Nephron (organoid): Measurements from ENCODE around the gene GARIN5B.
A peak's percentile ranks its signal among the peaks of the same experiment; 100 is the strongest.

Experiments used
- H3K27ac Mint-ChIP-seq, 3 experiments: 2 replicates each; pipeline ENCODE4 v1.8.0; 2020; ENCODE audit warnings: mixed read lengths in 3 of 3, mild to moderate bottlenecking in 2 of 3, moderate library complexity in 1 of 3
- H3K27me3 Mint-ChIP-seq: 2 replicates; pipeline ENCODE4 v1.8.0; 2021; ENCODE audit warnings: low read depth, mild to moderate bottlenecking, moderate library complexity, mixed read lengths
- H3K36me3 Mint-ChIP-seq: 2 replicates; pipeline ENCODE4 v1.8.0; 2020; ENCODE audit warnings: low read depth, mixed read lengths
- H3K4me1 Mint-ChIP-seq: 2 replicates; pipeline ENCODE4 v1.8.0; 2020; ENCODE audit warnings: mixed read lengths
- H3K4me3 Mint-ChIP-seq, 3 experiments: 2 replicates each; pipeline ENCODE4 v1.8.0; 2020; ENCODE audit warnings: mild to moderate bottlenecking in 3 of 3, mixed read lengths in 3 of 3, moderate library complexity in 2 of 3
- H3K9me3 Mint-ChIP-seq: 2 replicates; pipeline ENCODE4 v1.8.0; 2020; ENCODE audit warnings: mixed read lengths
- TF ChIP-seq, protein P1 (sequence below), 3 experiments: fragments of 200-600 bp; sonication (generic); IDR thresholded peaks; one replicate each; pipeline ENCODE4 v1.5.0; 2021; ENCODE audit warnings: antibody characterized with exemption in 3 of 3; ENCODE audit not compliant: unreplicated experiment in 3 of 3

Gene GARIN5B

DNA sequence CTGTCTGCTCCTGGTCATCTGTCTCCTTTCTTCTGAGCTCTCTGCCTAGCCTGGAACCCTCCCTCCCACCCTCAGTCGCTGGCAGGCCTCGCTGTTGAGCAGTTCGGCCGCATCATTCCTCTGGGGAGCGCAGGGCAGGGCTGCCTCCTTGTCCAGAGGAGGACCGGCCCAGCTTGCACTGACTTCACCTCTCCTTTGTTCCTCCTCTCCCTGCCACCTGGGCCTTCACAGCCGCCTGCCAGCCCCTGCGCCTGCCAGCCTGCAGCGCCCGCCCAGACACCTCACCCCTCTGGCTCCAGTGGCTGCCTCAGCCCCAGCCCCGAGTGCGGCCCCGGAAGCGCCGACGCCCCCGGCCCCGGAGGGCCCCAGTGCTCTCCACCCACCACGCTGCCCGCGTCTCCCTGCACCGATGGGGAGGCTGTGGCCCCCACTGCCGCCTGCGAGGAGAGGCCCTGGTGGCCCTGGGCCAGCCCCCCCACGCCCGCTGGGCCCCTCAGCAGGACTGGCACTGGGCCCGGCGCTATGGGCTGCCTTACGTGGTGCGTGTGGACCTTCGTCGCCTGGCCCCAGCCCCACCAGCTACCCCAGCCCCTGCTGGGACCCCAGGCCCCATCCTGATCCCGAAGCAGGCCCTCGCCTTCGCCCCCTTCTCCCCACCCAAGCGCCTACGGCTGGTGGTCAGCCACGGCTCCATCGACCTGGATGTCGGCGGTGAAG lies 16.2 kb downstream of the GARIN5B start:
- Mint-ChIP-seq H3K27ac (no peak overlapping the region), H3K4me1 (peaks cover 30% of the 10 kb centered on the region)
- TF ChIP-seq, protein P1, sequence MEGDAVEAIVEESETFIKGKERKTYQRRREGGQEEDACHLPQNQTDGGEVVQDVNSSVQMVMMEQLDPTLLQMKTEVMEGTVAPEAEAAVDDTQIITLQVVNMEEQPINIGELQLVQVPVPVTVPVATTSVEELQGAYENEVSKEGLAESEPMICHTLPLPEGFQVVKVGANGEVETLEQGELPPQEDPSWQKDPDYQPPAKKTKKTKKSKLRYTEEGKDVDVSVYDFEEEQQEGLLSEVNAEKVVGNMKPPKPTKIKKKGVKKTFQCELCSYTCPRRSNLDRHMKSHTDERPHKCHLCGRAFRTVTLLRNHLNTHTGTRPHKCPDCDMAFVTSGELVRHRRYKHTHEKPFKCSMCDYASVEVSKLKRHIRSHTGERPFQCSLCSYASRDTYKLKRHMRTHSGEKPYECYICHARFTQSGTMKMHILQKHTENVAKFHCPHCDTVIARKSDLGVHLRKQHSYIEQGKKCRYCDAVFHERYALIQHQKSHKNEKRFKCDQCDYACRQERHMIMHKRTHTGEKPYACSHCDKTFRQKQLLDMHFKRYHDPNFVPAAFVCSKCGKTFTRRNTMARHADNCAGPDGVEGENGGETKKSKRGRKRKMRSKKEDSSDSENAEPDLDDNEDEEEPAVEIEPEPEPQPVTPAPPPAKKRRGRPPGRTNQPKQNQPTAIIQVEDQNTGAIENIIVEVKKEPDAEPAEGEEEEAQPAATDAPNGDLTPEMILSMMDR (IDR thresholded peaks at IDR 0.05; ENCODE audit: unreplicated experiment in 3 of 3) = no peak

DNA sequence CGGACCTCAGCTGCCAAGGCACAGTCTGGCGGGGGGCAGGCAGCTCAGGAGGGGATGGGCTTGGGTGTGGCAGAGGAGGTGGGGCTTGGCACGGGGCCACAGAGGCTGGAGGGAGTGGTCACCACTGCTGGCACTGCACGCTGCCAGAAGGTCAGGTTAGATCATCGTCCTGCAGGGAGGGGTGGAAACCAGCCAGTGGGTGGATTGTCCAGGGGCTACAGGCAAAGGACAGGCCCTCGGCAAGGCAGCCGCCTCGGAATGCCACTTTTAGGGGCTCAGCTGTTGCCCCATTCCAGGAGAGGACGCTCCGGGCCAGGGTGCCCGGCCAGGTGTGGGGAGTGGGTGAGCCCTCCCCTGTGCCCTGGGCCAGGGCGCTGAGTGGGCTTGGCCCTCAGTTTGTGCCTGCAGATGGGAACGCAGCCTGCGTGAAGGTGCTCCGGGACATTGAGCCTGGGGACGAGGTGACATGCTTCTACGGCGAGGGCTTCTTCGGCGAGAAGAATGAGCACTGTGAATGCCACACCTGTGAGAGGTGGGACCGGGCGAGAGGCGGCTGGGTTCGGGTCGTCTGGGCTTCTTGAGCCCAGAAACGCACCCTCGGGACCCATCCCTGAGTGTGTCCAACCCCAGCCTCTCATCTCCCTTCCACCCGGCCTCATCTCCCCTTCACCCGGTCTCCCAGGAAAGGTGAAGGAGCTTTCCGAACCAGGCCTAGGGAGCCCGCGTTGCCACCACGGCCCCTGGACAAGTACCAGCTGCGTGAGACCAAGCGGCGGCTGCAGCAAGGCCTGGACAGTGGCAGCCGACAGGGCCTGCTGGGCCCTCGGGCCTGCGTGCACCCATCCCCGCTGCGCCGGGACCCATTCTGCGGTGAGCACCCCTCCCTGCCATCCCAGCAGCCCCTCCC lies 17.0 kb downstream of the GARIN5B start:
- TF ChIP-seq, protein P1 (IDR thresholded peaks at IDR 0.05; ENCODE audit: unreplicated experiment in 3 of 3) = no peak
- peaks cover 12% of the 10 kb centered on the region for H3K27me3 Mint-ChIP-seq
- peaks cover 19% of the 10 kb centered on the region for H3K36me3 Mint-ChIP-seq
- peak overlapping the region in 1 of 3 experiments; percentile 56 for H3K4me3 Mint-ChIP-seq
- no peaks in the 10 kb centered on the region for H3K9me3 Mint-ChIP-seq
- H3K4me1 Mint-ChIP-seq = peaks cover 36% of the 10 kb centered on the region
- H3K27ac Mint-ChIP-seq = no peak overlapping the region

More for the DNA sequence above, 16.2 kb downstream of the GARIN5B start:
- H3K27me3 Mint-ChIP-seq = peaks cover 20% of the 10 kb centered on the region
- peaks cover 15% of the 10 kb centered on the region for H3K36me3 Mint-ChIP-seq
- H3K9me3 Mint-ChIP-seq = no peaks in the 10 kb centered on the region
- no peak overlapping the region for H3K4me3 Mint-ChIP-seq

DNA sequence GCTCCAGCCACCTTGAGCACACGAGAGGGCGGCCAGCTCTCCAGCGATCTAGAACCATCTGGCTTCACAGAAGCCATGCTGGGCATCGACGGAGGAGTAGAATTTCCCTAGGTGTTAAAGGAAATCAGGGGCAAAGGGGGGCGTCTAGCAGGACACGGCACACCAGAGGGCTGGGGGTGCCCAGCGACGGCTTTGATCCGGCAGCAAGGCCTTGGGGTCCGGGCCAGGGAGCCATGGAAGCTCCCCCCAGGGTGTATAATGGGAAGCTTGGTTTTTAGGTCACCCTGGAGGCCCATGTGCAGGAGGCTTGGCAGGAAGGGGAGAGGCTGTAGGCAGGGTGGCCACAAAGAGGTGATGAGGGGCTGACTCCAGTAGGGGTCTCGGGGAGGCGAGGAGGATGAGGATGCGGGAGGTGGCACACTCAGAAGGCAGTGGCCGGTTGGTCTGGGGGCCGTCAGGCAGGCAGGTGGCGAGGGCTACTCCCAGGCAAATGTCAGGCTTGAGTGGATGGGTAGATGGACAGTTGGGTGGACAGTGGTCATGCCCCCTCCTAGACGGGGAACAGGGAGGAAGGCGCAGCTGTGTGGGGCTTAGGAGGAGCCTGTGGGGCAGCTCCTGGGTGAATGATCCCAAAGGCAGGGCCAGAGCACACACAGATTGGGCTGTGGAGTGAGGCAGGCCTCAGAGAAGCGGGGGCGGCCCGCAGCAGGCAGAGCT lies 17.8 kb downstream of the GARIN5B start:
- H3K27ac Mint-ChIP-seq = peak overlapping the region in 1 of 3 experiments; percentile 26
- TF ChIP-seq, protein P1 (IDR thresholded peaks at IDR 0.05; ENCODE audit: unreplicated experiment in 3 of 3) = no peak
- peaks cover 19% of the 10 kb centered on the region for H3K36me3 Mint-ChIP-seq
- no peaks in the 10 kb centered on the region for H3K9me3 Mint-ChIP-seq
- peaks cover 36% of the 10 kb centered on the region for H3K4me1 Mint-ChIP-seq
- H3K4me3 Mint-ChIP-seq = peak overlapping the region; percentile 7 to 56 (median 44)
- peaks cover 4% of the 10 kb centered on the region for H3K27me3 Mint-ChIP-seq

DNA sequence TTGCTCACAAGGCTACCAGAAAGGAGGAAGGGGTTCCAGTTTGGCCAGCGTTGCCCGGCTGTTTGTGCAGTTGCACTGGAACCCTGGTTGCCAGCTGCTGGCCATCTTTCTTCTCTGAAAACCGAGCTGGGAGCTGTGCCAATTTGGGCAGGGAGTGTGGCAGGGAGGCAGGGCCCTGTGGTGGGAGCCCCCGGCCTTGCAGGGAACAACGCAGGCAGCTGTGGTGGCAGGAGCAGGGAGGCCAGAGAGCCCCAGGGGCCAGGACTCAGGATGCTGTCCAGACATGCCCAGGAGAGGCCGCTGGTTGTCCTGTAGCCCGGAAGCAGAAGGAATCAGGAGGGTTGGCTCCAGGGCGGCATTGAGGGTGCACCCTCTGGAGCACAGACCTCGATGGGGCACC lies 18.6 kb downstream of the GARIN5B start:
- Mint-ChIP-seq H3K9me3 (no peaks in the 10 kb centered on the region), H3K36me3 (peaks cover 19% of the 10 kb centered on the region), H3K4me3 (no peak overlapping the region), H3K27ac (no peak overlapping the region), H3K4me1 (peaks cover 36% of the 10 kb centered on the region), H3K27me3 (peaks cover 4% of the 10 kb centered on the region)
- TF ChIP-seq, protein P1 (IDR thresholded peaks at IDR 0.05; ENCODE audit: unreplicated experiment in 3 of 3) = no peak

DNA sequence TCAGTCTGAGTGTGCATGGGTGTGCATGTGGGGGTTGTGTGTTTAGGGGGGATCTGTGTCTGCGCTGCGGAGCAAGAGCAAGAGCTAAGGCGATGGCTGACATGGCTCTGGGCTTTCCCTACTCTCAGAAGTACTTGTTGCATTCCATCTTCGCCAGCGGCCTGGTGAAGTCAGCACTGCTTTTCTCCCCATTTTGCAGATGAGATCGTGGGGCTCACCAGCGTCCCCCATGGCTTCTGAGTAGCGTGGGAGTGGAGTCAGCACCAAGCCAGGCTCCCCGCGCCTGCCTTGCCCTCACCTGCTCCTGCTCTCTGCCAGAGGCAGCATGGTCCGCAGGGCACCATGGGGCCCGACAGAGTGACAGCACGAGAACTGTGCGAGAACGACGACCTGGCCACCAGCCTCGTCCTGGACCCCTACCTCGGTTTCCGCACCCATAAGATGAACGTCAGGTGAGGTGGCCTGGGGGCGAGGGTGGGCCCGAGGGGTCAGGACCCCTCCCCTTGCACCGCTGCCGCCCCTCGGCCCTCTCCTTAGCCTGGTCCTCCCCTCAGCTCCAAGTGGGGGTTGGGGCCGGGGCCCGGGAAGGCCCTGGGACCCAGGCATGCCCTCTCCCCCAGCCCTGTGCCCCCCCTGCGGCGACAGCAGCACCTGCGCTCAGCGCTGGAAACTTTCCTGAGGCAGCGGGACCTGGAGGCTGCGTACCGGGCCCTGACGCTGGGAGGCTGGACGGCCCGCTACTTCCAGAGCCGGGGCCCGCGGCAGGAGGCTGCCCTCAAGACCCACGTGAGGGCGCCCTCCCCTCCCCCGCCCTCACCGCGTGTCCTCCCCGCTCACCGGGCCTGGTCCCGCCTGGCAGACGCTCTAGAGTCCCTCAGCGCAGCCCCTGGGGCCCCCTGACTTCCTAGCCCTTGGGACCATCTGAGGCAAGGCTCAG lies 21.2 kb downstream of the GARIN5B start:
- no peaks in the 10 kb centered on the region for H3K9me3 Mint-ChIP-seq
- peaks cover 2% of the 10 kb centered on the region for H3K27me3 Mint-ChIP-seq
- TF ChIP-seq, protein P1 (IDR thresholded peaks at IDR 0.05; ENCODE audit: unreplicated experiment in 3 of 3) = no peak
- peak overlapping the region; percentile 76 to 90 (median 88) for H3K4me3 Mint-ChIP-seq
- H3K27ac Mint-ChIP-seq = peak overlapping the region in 2 of 3 experiments; percentile 31 to 87
- H3K36me3 Mint-ChIP-seq = peaks cover 16% of the 10 kb centered on the region
- peaks cover 28% of the 10 kb centered on the region for H3K4me1 Mint-ChIP-seq
